Ishikawa (cell line): ENCODE results near the gene R3HDM4.

Source experiments
- EP300 ChIP-seq: IDR thresholded peaks from 2 replicates; pipeline ENCODE4 v1.6.1; 2012; ENCODE audit warnings: borderline replicate concordance
- YY1 ChIP-seq: IDR thresholded peaks from 2 replicates; pipeline ENCODE4 v1.6.1; 2012; ENCODE audit warnings: low read depth

DNA sequence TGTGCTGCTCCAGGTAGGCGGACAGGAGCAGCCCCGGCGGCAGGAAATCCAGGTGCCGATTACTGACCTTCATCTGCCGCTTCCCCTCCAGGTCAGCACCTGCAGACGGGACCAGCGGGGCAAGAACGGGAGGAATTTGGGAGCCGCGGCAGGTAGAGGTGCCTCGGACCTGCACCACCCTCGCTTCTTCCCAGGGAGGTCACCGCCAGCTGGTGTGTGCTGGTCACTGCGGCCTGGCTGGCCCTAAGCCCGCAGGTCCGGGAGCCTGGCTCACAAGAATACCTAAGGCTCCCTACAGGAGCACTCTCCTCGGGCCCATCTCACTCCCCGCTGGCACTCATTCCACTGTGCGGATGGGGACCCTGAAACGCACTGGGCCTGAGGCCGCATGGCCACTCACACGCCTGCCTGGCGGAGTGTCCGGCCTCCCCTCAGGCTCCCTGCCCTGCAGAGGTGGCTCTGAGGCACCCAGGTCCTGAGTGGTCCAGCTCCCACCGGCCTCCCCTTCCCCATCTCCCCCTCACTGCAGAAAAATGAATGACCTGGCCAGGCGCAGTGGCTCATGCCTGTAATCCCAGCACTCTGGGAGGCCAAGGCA is 15.5 kb downstream of the R3HDM4 start:
- no peak for TF ChIP-seq EP300
- TF ChIP-seq YY1: no peak
